DND-41 (cell line): ENCODE measurements around the gene SELENOH.

Source experiments
- CTCF ChIP-seq: IDR thresholded peaks from 2 replicates; pipeline ENCODE4 v1.5.1; 2012; ENCODE audit warnings: borderline replicate concordance, low read length, moderate library complexity, mild to moderate bottlenecking; ENCODE audit not compliant: poor library complexity, severe bottlenecking; ENCODE audit errors: extremely low read depth
- EZH2 ChIP-seq: IDR thresholded peaks from 3 replicates; pipeline ENCODE4 v1.6.1; 2012; ENCODE audit warnings: borderline replicate concordance, low read depth, mild to moderate bottlenecking, moderate library complexity, low read length, inconsistent platforms; ENCODE audit not compliant: severe bottlenecking

GRCh38 chr11:57764566-57764965 is 23.3 kb downstream of the SELENOH start:
- TF ChIP-seq CTCF, result no peak
- TF ChIP-seq EZH2, result no peak
